Measurements from ENCODE around the gene AEBP1. TPM values are rescaled to one million over a fixed set of nuclear protein-coding genes. Genes with fewer than 3 reads are reported as not detected.

Gene AEBP1
- total RNA-seq, 2 experiments from 2014 or later = 35.0 to 64.2 TPM

- Histone ChIP-seq H3K36me3 (ENCODE audit: insufficient read depth, low read length) (peaks cover 97% of the 10 kb centered on the region), H3K9me3 (ENCODE audit: low read length) (no peaks in the 10 kb centered on the region), H3K4me2 (ENCODE audit: low read length) (no peak overlapping the region), H3K9me2 (ENCODE audit: insufficient read depth, low read length) (no peaks in the 10 kb centered on the region), H2AFZ (ENCODE audit: low read length) (no peak overlapping the region), H3K27ac (ENCODE audit: low read depth, low read length, poor library complexity, severe bottlenecking) (no peak overlapping the region), H3K4me1 (ENCODE audit: insufficient read depth, low read length, poor library complexity, severe bottlenecking) (peaks cover 24% of the 10 kb centered on the region), H4K20me1 (ENCODE audit: insufficient read depth, low read length) (no peaks in the 10 kb centered on the region), H3K4me3 (ENCODE audit: low read depth, low read length, poor library complexity, severe bottlenecking) (no peak overlapping the region), H3K79me2 (ENCODE audit: insufficient read depth, low read depth, low read length) (peaks cover 6% of the 10 kb centered on the region; the same call in 1 of the 2 replicates)
- intact Hi-C loops (cut with micrococcal nuclease; ENCODE audit: unreplicated experiment) = no loop called here
- TF ChIP-seq, protein P1, sequence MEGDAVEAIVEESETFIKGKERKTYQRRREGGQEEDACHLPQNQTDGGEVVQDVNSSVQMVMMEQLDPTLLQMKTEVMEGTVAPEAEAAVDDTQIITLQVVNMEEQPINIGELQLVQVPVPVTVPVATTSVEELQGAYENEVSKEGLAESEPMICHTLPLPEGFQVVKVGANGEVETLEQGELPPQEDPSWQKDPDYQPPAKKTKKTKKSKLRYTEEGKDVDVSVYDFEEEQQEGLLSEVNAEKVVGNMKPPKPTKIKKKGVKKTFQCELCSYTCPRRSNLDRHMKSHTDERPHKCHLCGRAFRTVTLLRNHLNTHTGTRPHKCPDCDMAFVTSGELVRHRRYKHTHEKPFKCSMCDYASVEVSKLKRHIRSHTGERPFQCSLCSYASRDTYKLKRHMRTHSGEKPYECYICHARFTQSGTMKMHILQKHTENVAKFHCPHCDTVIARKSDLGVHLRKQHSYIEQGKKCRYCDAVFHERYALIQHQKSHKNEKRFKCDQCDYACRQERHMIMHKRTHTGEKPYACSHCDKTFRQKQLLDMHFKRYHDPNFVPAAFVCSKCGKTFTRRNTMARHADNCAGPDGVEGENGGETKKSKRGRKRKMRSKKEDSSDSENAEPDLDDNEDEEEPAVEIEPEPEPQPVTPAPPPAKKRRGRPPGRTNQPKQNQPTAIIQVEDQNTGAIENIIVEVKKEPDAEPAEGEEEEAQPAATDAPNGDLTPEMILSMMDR (conservative IDR thresholded peaks at IDR 0.05; ENCODE audit: low read length) = no peak
- no peak for TF ChIP-seq EZH2phosphoT487 (IDR thresholded peaks at IDR 0.05; ENCODE audit: borderline replicate concordance, low read depth, low read length)
- POLR2A ChIA-PET = no interaction called here
- CTCF ChIA-PET (ENCODE audit: unreplicated experiment) = no interaction called here
- DNase-seq (ENCODE audit: low spot score) = no peak
- BruUV-seq (replicated peaks) = no TSS peak
Measured at GRCh38 chr7:44057181-44057848, 46.8 kb upstream of the AEBP1 start.

DNA sequence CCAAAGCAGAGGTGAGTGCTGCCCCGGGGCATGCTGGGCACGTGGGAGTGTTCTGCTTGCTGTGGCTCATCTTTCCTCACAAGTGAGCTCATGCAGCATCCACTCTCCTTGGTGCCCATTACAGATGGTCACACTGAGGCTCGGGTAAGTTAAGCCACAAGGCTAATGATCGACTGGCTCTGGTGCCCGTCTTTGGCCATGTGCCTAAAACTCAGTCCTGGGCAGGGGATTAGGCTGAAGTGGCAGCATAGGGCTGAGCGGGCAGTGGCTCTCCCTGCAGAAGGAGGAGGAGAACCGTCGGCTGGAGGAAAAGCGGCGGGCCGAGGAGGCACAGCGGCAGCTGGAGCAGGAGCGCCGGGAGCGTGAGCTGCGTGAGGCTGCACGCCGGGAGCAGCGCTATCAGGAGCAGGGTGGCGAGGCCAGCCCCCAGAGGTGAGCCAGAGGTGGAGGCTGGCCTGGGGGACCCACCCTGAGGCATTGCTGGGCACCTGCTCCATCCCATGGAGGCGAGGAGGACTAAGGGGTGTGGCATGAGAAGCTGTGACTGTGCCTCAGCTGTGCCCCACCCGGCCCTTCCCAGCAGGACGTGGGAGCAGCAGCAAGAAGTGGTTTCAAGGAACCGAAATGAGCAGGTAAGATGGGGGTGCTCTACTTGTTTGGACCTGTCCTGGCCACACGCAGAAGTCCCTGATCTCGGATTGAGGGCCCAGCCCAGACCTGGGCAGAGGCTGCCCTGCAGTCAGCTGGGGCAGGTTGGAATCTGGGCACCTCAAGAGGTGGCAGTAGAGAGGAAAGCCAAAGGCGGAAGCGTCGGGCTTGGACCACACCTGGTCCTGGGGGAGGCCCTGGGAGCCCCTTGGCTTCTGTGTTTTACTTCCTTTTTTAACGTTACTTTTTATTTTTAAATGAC, 46.0 kb upstream of the AEBP1 start:
- ChIA-PET CTCF (ENCODE audit: unreplicated experiment) (no interaction called here), POLR2A (interaction anchor here (0.6 kb wide), 1 partner anchor 9 kb away, joined by 3 read pairs; no protein-coding TSS in a partner anchor)
- H3K27ac ChIP-seq (ENCODE audit: low read depth, low read length, poor library complexity, severe bottlenecking) = peak overlapping the region; percentile 59
- H3K9me2 ChIP-seq (ENCODE audit: insufficient read depth, low read length) = no peaks in the 10 kb centered on the region
- H3K4me1 ChIP-seq (ENCODE audit: insufficient read depth, low read length, poor library complexity, severe bottlenecking) = peaks cover 24% of the 10 kb centered on the region
- peaks cover 98% of the 10 kb centered on the region for H3K36me3 ChIP-seq (ENCODE audit: insufficient read depth, low read length)
- no peak for TF ChIP-seq EZH2phosphoT487 (IDR thresholded peaks at IDR 0.05; ENCODE audit: borderline replicate concordance, low read depth, low read length)
- TF ChIP-seq, protein P1 (conservative IDR thresholded peaks at IDR 0.05; ENCODE audit: low read length) = peak; percentile 30; the same call in 1 of the 2 replicates
- H3K79me2 ChIP-seq (ENCODE audit: insufficient read depth, low read depth, low read length) = peaks cover 6% of the 10 kb centered on the region; the same call in 1 of the 2 replicates
- intact Hi-C loops (cut with micrococcal nuclease; ENCODE audit: unreplicated experiment) = no loop called here
- peak overlapping the region; percentile 33; the same call in 1 of the 2 replicates for H3K4me2 ChIP-seq (ENCODE audit: low read length)
- DNase-seq (ENCODE audit: low spot score) = peak; percentile 48
- no peak overlapping the region for H2AFZ ChIP-seq (ENCODE audit: low read length)
- no TSS peak for BruUV-seq (replicated peaks)
- no peaks in the 10 kb centered on the region for H3K9me3 ChIP-seq (ENCODE audit: low read length)
- no peaks in the 10 kb centered on the region for H4K20me1 ChIP-seq (ENCODE audit: insufficient read depth, low read length)
- H3K4me3 ChIP-seq (ENCODE audit: low read depth, low read length, poor library complexity, severe bottlenecking) = no peak overlapping the region

Data from OCI-LY7 (cell line).